ENCODE results near the gene RAD9A. TPM values are rescaled to one million over a fixed set of nuclear protein-coding genes. Genes with fewer than 3 reads are reported as not detected.

The RAD9A gene
- total RNA-seq, 1 experiment from 2014 or later = 55.1 TPM

- ChIA-PET POLR2A (no interaction called here), CTCF (no interaction called here)
- no peak overlapping the region for H3K4me3 ChIP-seq (ENCODE audit: low read depth, low read length)
- no peak for TF ChIP-seq CTCF (IDR thresholded peaks at IDR 0.05; ENCODE audit: insufficient read depth in 1 of 2, low read depth in 1 of 2, low read length in 1 of 2, severe bottlenecking in 1 of 2, unreplicated experiment in 1 of 2)
- H3K4me3 Mint-ChIP-seq (ENCODE audit: unreplicated experiment) = no peak overlapping the region
- BruUV-seq (replicated peaks) = no TSS peak
- H3K27ac Mint-ChIP-seq (ENCODE audit: unreplicated experiment) = no peak overlapping the region
- no peak for DNase-seq
- H3K36me3 Mint-ChIP-seq (ENCODE audit: insufficient read depth, unreplicated experiment) = peaks cover 77% of the 10 kb centered on the region
- H3K4me1 ChIP-seq = peaks cover under 1% of the 10 kb centered on the region; the same call in 1 of the 2 replicates
- no peaks in the 10 kb centered on the region for H3K9me3 ChIP-seq
- no peaks in the 10 kb centered on the region for H3K27me3 ChIP-seq (replicated peaks; ENCODE audit: control insufficient read depth, insufficient read depth, low read length)
- peaks cover 17% of the 10 kb centered on the region for H3K36me3 ChIP-seq (ENCODE audit: control insufficient read depth, insufficient read depth, low read length)
- no peaks in the 10 kb centered on the region for H3K9me3 Mint-ChIP-seq (ENCODE audit: unreplicated experiment)
- intact Hi-C loops (cut with micrococcal nuclease; ENCODE audit: unreplicated experiment) = no loop called here
- no peaks in the 10 kb centered on the region for H3K27me3 Mint-ChIP-seq (ENCODE audit: insufficient read depth, unreplicated experiment)
- no peaks in the 10 kb centered on the region for H3K4me1 Mint-ChIP-seq (ENCODE audit: low read depth, unreplicated experiment)
Observed at GRCh38 chr11:67434395-67434881, 42.7 kb downstream of the RAD9A start.

- Histone ChIP-seq H3K36me3 (ENCODE audit: control insufficient read depth, insufficient read depth, low read length) (peaks cover 18% of the 10 kb centered on the region), H3K9me3 (no peaks in the 10 kb centered on the region), H3K4me3 (ENCODE audit: low read depth, low read length) (no peak overlapping the region), H3K27me3 (replicated peaks; ENCODE audit: control insufficient read depth, insufficient read depth, low read length) (no peaks in the 10 kb centered on the region), H3K4me1 (no peaks in the 10 kb centered on the region)
- CTCF ChIA-PET = no interaction called here
- TF ChIP-seq CTCF (IDR thresholded peaks at IDR 0.05; ENCODE audit: insufficient read depth in 1 of 2, low read depth in 1 of 2, low read length in 1 of 2, severe bottlenecking in 1 of 2, unreplicated experiment in 1 of 2) = no peak
- H3K4me3 Mint-ChIP-seq (ENCODE audit: unreplicated experiment) = no peak overlapping the region
- BruUV-seq (replicated peaks) = no TSS peak
- H3K27me3 Mint-ChIP-seq (ENCODE audit: insufficient read depth, unreplicated experiment) = no peaks in the 10 kb centered on the region
- H3K9me3 Mint-ChIP-seq (ENCODE audit: unreplicated experiment) = no peaks in the 10 kb centered on the region
- no peaks in the 10 kb centered on the region for H3K4me1 Mint-ChIP-seq (ENCODE audit: low read depth, unreplicated experiment)
- intact Hi-C loops (cut with micrococcal nuclease; ENCODE audit: unreplicated experiment) = no loop called here
- peak overlapping the region; percentile 16 for H3K27ac Mint-ChIP-seq (ENCODE audit: unreplicated experiment)
- no peak for DNase-seq
- POLR2A ChIA-PET = no interaction called here
- H3K36me3 Mint-ChIP-seq (ENCODE audit: insufficient read depth, unreplicated experiment) = peaks cover 82% of the 10 kb centered on the region
Observed at GRCh38 chr11:67435031-67435726, 43.4 kb downstream of the RAD9A start.

- no peak overlapping the region for H3K4me3 Mint-ChIP-seq (ENCODE audit: unreplicated experiment)
- H3K4me3 ChIP-seq (ENCODE audit: low read depth, low read length) = no peak overlapping the region
- DNase-seq = no peak
- no peaks in the 10 kb centered on the region for H3K27me3 ChIP-seq (replicated peaks; ENCODE audit: control insufficient read depth, insufficient read depth, low read length)
- ChIA-PET CTCF (no interaction called here), POLR2A (interaction anchor here (1.0 to 1.2 kb wide), 2 partner anchors 29 to 35 kb away, joined by 3 to 11 read pairs; no protein-coding TSS in a partner anchor)
- intact Hi-C loops (cut with micrococcal nuclease; ENCODE audit: unreplicated experiment) = no loop called here
- H3K27ac Mint-ChIP-seq (ENCODE audit: unreplicated experiment) = peak overlapping the region; percentile 45
- H3K36me3 Mint-ChIP-seq (ENCODE audit: insufficient read depth, unreplicated experiment) = peaks cover 82% of the 10 kb centered on the region
- no peaks in the 10 kb centered on the region for H3K9me3 Mint-ChIP-seq (ENCODE audit: unreplicated experiment)
- H3K9me3 ChIP-seq = no peaks in the 10 kb centered on the region
- no peak for TF ChIP-seq CTCF (IDR thresholded peaks at IDR 0.05; ENCODE audit: insufficient read depth in 1 of 2, low read depth in 1 of 2, low read length in 1 of 2, severe bottlenecking in 1 of 2, unreplicated experiment in 1 of 2)
- H3K4me1 Mint-ChIP-seq (ENCODE audit: low read depth, unreplicated experiment) = no peaks in the 10 kb centered on the region
- BruUV-seq (replicated peaks) = no TSS peak
- no peaks in the 10 kb centered on the region for H3K4me1 ChIP-seq
- H3K27me3 Mint-ChIP-seq (ENCODE audit: insufficient read depth, unreplicated experiment) = no peaks in the 10 kb centered on the region
- peaks cover 21% of the 10 kb centered on the region for H3K36me3 ChIP-seq (ENCODE audit: control insufficient read depth, insufficient read depth, low read length)
Observed at GRCh38 chr11:67435727-67436458, 44.1 kb downstream of the RAD9A start.

Data from Caco-2 (cell line).